Lower leg skin (tissue), 3 donors: ENCODE results near the gene FDX1.

Source experiments
- CTCF ChIP-seq, 3 donors: fragments of 450-650 bp; IDR thresholded peaks; one replicate each; pipeline ENCODE4 v1.5.1; 2016; ENCODE audit warnings: antibody characterized with exemption in 3 of 3, mild to moderate bottlenecking in 3 of 3, moderate library complexity in 2 of 3
- POLR2A ChIP-seq, 2 donors: fragments of 450-650 bp; IDR thresholded peaks; one replicate each; pipeline ENCODE4 v1.6.1; 2016 to 2017; ENCODE audit warnings: antibody characterized with exemption in 2 of 2, mild to moderate bottlenecking in 1 of 2, moderate library complexity in 1 of 2

GRCh38 chr11:110490886-110491285, 61.1 kb downstream of the FDX1 start:
- no peak for TF ChIP-seq POLR2A (IDR thresholded peaks at IDR 0.05)
- TF ChIP-seq CTCF (IDR thresholded peaks at IDR 0.05) = no peak
